Measurements from ENCODE around the gene ITSN1. TPM values are rescaled to one million over a fixed set of nuclear protein-coding genes. Genes with fewer than 3 reads are reported as not detected.

Gene ITSN1
- polyA plus RNA-seq, 1 donor from 2014 or later: 35.1 TPM

GRCh38 chr21:33890187-33890586, 247.9 kb downstream of the ITSN1 start:
- Histone ChIP-seq H3K4me3 (ENCODE audit: low read length) (no peak overlapping the region), H3K9ac (ENCODE audit: low read length) (no peak overlapping the region), H3K79me2 (replicated peaks; ENCODE audit: insufficient read depth, low read length) (no peaks in the 10 kb centered on the region), H2AFZ (ENCODE audit: low read depth, low read length) (no peak overlapping the region), H3K36me3 (ENCODE audit: insufficient read depth, low read length) (no peaks in the 10 kb centered on the region), H3K9me3 (ENCODE audit: low read length) (no peaks in the 10 kb centered on the region), H3F3A (ENCODE audit: insufficient read depth, low read length, poor library complexity, severe bottlenecking) (no peaks in the 10 kb centered on the region), H3K27ac (ENCODE audit: low read length) (no peak overlapping the region), H4K20me1 (ENCODE audit: insufficient read depth) (no peaks in the 10 kb centered on the region), H3K9me2 (ENCODE audit: insufficient read depth, low read length) (no peaks in the 10 kb centered on the region), H3K27me3 (ENCODE audit: insufficient read depth, low read depth, low read length) (no peaks in the 10 kb centered on the region), H3K4me2 (ENCODE audit: low read length) (no peak overlapping the region)
- TF ChIP-seq MXI1 (conservative IDR thresholded peaks at IDR 0.05; ENCODE audit: poor library complexity, severe bottlenecking) (no peak), TAF1 (IDR thresholded peaks at IDR 0.05; ENCODE audit: low read depth) (no peak), POLR2AphosphoS5 (IDR thresholded peaks at IDR 0.05) (no peak)

DNA sequence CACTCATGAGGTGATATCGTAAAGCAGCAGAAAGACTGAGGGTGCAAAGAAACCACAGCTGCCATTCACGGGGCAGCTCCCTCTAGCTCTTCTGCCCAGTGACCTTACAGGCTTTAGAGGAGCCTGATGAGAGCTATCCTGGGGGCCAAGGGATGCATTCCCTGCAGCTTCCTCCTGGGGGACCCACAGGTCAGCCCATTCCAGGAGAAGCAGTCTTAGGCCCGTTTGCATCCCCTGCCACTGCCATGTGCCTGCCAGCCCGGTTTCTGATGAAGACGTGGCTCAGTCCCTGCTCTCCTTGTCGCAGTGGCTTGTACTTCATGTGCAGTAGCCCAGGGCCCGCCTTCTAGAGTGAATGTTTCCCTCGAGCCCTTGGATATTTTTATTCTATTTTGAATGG, 250.6 kb downstream of the ITSN1 start:
- Histone ChIP-seq H3K4me3 (ENCODE audit: low read length) (no peak overlapping the region), H3K79me2 (replicated peaks; ENCODE audit: insufficient read depth, low read length) (no peaks in the 10 kb centered on the region), H3F3A (ENCODE audit: insufficient read depth, low read length, poor library complexity, severe bottlenecking) (no peaks in the 10 kb centered on the region), H3K9ac (ENCODE audit: low read length) (no peak overlapping the region), H3K4me2 (ENCODE audit: low read length) (no peak overlapping the region), H3K36me3 (ENCODE audit: insufficient read depth, low read length) (no peaks in the 10 kb centered on the region), H3K27me3 (ENCODE audit: insufficient read depth, low read depth, low read length) (no peaks in the 10 kb centered on the region), H3K27ac (ENCODE audit: low read length) (no peak overlapping the region), H4K20me1 (ENCODE audit: insufficient read depth) (no peaks in the 10 kb centered on the region), H2AFZ (ENCODE audit: low read depth, low read length) (no peak overlapping the region), H3K9me3 (ENCODE audit: low read length) (no peaks in the 10 kb centered on the region), H3K9me2 (ENCODE audit: insufficient read depth, low read length) (no peaks in the 10 kb centered on the region)
- TF ChIP-seq SMC3 (conservative IDR thresholded peaks at IDR 0.05; ENCODE audit: poor library complexity): no peak
- no peak for TF ChIP-seq TAF1 (IDR thresholded peaks at IDR 0.05; ENCODE audit: low read depth)
- no peak for TF ChIP-seq EZH2 (IDR thresholded peaks at IDR 0.05; ENCODE audit: borderline replicate concordance, insufficient read depth, low read length, poor library complexity, severe bottlenecking)
- TF ChIP-seq POLR2AphosphoS5 (IDR thresholded peaks at IDR 0.05): no peak
- no peak for TF ChIP-seq CTCF (IDR thresholded peaks at IDR 0.05; ENCODE audit: poor library complexity, severe bottlenecking)
- TF ChIP-seq MXI1 (conservative IDR thresholded peaks at IDR 0.05; ENCODE audit: poor library complexity, severe bottlenecking): no peak
- TF ChIP-seq EP300 (conservative IDR thresholded peaks at IDR 0.05; ENCODE audit: poor library complexity, severe bottlenecking): no peak
- no peak for TF ChIP-seq RAD21 (conservative IDR thresholded peaks at IDR 0.05)
- no peak for TF ChIP-seq REST (IDR thresholded peaks at IDR 0.05; ENCODE audit: borderline replicate concordance)

DNA sequence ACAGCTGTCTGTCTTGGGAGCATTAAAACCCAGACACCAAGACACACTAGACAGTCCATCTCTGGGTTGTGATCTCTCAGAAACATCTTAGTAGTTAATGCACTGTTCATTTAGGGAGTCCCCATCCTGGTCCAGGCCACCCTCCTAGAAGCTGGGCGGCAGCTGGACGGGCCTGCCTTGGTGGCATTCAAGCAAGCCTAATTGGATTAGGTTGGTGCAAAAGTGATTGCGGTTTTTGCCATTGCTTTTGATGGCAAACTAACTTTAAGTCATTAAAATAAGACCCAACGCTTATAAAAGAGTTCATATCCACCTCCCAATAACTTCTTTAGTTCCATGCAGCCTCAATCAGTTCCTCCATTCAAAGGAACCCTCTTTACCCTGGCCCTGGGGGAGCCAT, 251.6 kb downstream of the ITSN1 start:
- H3K9ac ChIP-seq (ENCODE audit: low read length): no peak overlapping the region
- no peak overlapping the region for H3K4me3 ChIP-seq (ENCODE audit: low read length)
- H2AFZ ChIP-seq (ENCODE audit: low read depth, low read length): no peak overlapping the region
- no peak overlapping the region for H3K4me2 ChIP-seq (ENCODE audit: low read length)
- no peaks in the 10 kb centered on the region for H4K20me1 ChIP-seq (ENCODE audit: insufficient read depth)
- no peaks in the 10 kb centered on the region for H3K9me3 ChIP-seq (ENCODE audit: low read length)
- no peak overlapping the region for H3K27ac ChIP-seq (ENCODE audit: low read length)
- H3K79me2 ChIP-seq (replicated peaks; ENCODE audit: insufficient read depth, low read length): no peaks in the 10 kb centered on the region
- H3K9me2 ChIP-seq (ENCODE audit: insufficient read depth, low read length): no peaks in the 10 kb centered on the region
- H3K27me3 ChIP-seq (ENCODE audit: insufficient read depth, low read depth, low read length): no peaks in the 10 kb centered on the region
- no peak for TF ChIP-seq MXI1 (conservative IDR thresholded peaks at IDR 0.05; ENCODE audit: poor library complexity, severe bottlenecking)
- no peaks in the 10 kb centered on the region for H3F3A ChIP-seq (ENCODE audit: insufficient read depth, low read length, poor library complexity, severe bottlenecking)
- no peaks in the 10 kb centered on the region for H3K36me3 ChIP-seq (ENCODE audit: insufficient read depth, low read length)
